Activated naive CD8-positive, alpha-beta T cell treated with anti-CD3 and anti-CD28 coated beads, Interleukin-2, amount 50 U/mL, for 24 hours (primary cell): ENCODE measurements around the gene EMC8.

Experiments used
- ATAC-seq: fragments of 150-1000 bp; cut with Tn5 transposase; one replicate; pipeline ENCODE4 v1.10.0; 2021
- DNase-seq: peaks from one replicate; pipeline ENCODE4 v3.0.0; 2021
- H3K27ac Mint-ChIP-seq: one replicate; pipeline ENCODE4 v1.8.0; 2021; ENCODE audit warnings: mild to moderate bottlenecking, mixed read lengths
- H3K27me3 Mint-ChIP-seq: one replicate; pipeline ENCODE4 v1.8.0; 2021; ENCODE audit warnings: mixed read lengths
- H3K36me3 Mint-ChIP-seq: one replicate; pipeline ENCODE4 v1.8.0; 2021; ENCODE audit warnings: low read depth, mixed read lengths
- H3K4me1 Mint-ChIP-seq: one replicate; pipeline ENCODE4 v1.8.0; 2021; ENCODE audit warnings: mixed read lengths
- H3K4me3 Mint-ChIP-seq: one replicate; pipeline ENCODE4 v1.8.0; 2021; ENCODE audit warnings: mild to moderate bottlenecking, moderate library complexity, mixed read lengths
- H3K9me3 Mint-ChIP-seq: one replicate; pipeline ENCODE4 v1.8.0; 2021; ENCODE audit warnings: mixed read lengths

The EMC8 gene

DNA sequence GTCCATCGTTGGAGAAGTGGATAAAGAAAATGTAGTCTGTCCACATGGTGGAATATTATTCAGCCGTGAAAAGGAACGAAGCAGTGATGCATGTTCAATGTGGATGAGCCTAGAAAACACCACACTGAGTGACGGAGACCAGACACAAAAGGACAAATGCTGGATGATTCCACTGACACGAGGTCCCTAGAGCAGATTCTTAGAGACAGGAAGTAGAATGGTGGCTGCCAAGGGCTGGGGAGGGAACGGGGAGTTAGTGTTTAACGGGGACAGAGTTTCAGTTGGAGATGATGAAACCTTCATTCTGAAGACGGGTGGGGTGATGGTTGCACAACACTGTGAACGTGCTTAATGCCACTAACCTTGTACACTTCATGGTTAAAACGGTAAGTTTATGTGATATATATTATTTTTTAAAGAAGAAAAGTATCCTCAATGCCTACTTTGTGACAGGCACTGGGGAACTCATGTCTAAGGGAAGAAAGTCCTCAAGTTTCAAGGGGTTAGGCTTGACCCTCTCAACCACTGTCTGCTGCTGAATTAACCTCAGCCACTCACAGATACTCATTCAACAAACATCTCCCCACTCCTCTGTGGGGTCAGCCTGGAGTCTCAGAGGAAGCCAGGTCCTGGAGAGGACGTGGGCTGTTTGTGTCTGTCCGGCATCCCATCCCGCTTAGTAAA, 66.0 kb downstream of the EMC8 start:
- Mint-ChIP-seq H3K27me3 (no peaks in the 10 kb centered on the region), H3K4me3 (no peak overlapping the region), H3K36me3 (no peaks in the 10 kb centered on the region), H3K9me3 (no peaks in the 10 kb centered on the region), H3K4me1 (peaks cover 20% of the 10 kb centered on the region), H3K27ac (no peak overlapping the region)
- DNase-seq (no peak), ATAC-seq (no peak)

- peaks cover 18% of the 10 kb centered on the region for H3K4me1 Mint-ChIP-seq
- H3K36me3 Mint-ChIP-seq = no peaks in the 10 kb centered on the region
- DNase-seq = no peak
- H3K27me3 Mint-ChIP-seq = no peaks in the 10 kb centered on the region
- H3K9me3 Mint-ChIP-seq = no peaks in the 10 kb centered on the region
- H3K27ac Mint-ChIP-seq = no peak overlapping the region
- ATAC-seq = no peak
- H3K4me3 Mint-ChIP-seq = no peak overlapping the region
Measured at GRCh38 chr16:85731179-85731578, 68.2 kb downstream of the EMC8 start.

- no peak for DNase-seq
- Mint-ChIP-seq H3K4me1 (peaks cover 8% of the 10 kb centered on the region), H3K27me3 (no peaks in the 10 kb centered on the region), H3K27ac (no peak overlapping the region), H3K9me3 (no peaks in the 10 kb centered on the region), H3K4me3 (no peak overlapping the region), H3K36me3 (no peaks in the 10 kb centered on the region)
- ATAC-seq = no peak
Measured at GRCh38 chr16:85730186-85730465, 69.2 kb downstream of the EMC8 start.

DNA sequence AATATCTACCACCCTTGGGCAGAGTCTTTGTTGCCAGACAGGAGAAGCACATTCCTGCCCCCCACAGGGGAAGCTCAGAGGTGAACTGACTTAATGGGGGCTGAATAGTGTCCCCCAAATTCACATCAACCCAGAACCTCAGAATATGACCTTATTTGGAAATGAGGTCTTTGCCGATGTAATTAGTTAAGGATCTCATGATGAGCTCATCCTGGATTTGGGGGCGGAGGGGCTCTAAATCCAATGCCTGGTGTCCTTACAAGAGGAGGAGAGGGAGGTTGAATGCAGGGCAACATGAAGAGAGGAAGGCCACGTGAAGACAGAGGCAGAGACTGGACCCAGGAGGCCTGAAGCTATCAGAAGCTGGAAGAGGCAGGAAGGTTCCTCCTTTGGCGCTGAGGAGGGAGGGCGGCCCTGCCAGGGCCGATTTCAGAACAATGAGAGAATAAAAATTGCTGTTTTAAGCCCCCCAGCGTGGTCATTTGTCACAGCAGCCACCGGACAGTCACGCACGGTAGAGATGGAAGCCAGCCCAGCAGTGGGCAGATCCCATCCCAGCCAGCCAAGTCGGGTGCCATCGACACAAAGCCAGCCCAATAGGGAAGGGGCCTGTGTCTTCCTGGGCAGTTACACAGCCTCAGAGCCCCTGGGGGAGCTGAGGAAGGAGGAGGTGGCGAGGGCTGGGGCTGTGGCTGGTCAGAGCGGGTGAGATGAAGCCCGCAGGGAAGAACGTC, 69.7 kb downstream of the EMC8 start:
- DNase-seq (no peak), ATAC-seq (no peak)
- H3K4me1 Mint-ChIP-seq = peaks cover 4% of the 10 kb centered on the region
- no peak overlapping the region for H3K4me3 Mint-ChIP-seq
- no peak overlapping the region for H3K27ac Mint-ChIP-seq
- no peaks in the 10 kb centered on the region for H3K27me3 Mint-ChIP-seq
- H3K9me3 Mint-ChIP-seq = no peaks in the 10 kb centered on the region
- H3K36me3 Mint-ChIP-seq = no peaks in the 10 kb centered on the region

GRCh38 chr16:85728879-85729278, 70.5 kb downstream of the EMC8 start:
- H3K4me3 Mint-ChIP-seq = no peak overlapping the region
- H3K36me3 Mint-ChIP-seq = no peaks in the 10 kb centered on the region
- peaks cover 4% of the 10 kb centered on the region for H3K4me1 Mint-ChIP-seq
- H3K9me3 Mint-ChIP-seq = no peaks in the 10 kb centered on the region
- DNase-seq = no peak
- no peaks in the 10 kb centered on the region for H3K27me3 Mint-ChIP-seq
- ATAC-seq = no peak
- no peak overlapping the region for H3K27ac Mint-ChIP-seq
